Activated naive CD4-positive, alpha-beta T cell treated with anti-CD3 and anti-CD28 coated beads, Interleukin-2, amount 50 U/mL, for 72 hours (primary cell): ENCODE data around the gene FCRL6. TPM values are rescaled to one million over a fixed set of nuclear protein-coding genes. Genes with fewer than 3 reads are reported as not detected.

Experiments
- ATAC-seq, 2 donors: fragments of 150-1000 bp; cut with Tn5 transposase; 2 replicates each; pipeline ENCODE4 v1.10.0; 2021; ENCODE audit warnings: mild to moderate bottlenecking in 2 of 2, moderate library complexity in 2 of 2
- DNase-seq, 2 donors: peaks; one replicate each; pipeline ENCODE4 v3.0.0; 2021 to 2022; ENCODE audit warnings: low spot score in 2 of 2
- H3K27ac Mint-ChIP-seq, 2 donors: one replicate each; pipeline ENCODE4 v1.8.0; 2022; ENCODE audit warnings: mild to moderate bottlenecking in 2 of 2, mixed read lengths in 2 of 2
- H3K36me3 Mint-ChIP-seq, 2 donors: one replicate each; pipeline ENCODE4 v1.8.0; 2022; ENCODE audit warnings: mixed read lengths in 2 of 2
- H3K9me3 Mint-ChIP-seq, 2 donors: one replicate each; pipeline ENCODE4 v1.8.0; 2022; ENCODE audit warnings: mixed read lengths in 2 of 2
- total RNA-seq, 2 donors: library from RNA; stranded (reverse); gene quantifications; one replicate each; pipeline ENCODE4 v1.2.3, GENCODE V29; 2022

FCRL6 gene
- total RNA-seq, 2 donors from 2014 or later = not detected

DNA sequence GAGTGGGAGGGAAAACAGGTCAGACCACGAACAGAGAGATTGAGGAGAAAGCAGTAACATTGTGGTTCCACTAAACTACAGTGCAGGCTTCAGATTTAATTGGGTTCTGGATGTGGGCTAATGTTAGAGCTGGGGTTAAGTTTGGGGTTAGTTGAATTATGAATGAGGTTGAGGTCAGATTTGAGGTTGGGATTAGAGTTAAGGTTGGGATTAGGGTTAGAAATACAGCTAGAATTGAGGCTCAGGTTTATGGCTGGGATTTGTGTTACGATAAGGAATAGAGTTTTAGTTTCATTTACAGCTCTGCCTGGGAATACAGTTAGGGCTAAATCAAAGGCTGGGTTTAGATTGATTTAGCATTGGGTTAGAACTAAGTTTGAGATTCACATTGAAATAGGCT lies 62.1 kb downstream of the FCRL6 start:
- Mint-ChIP-seq H3K36me3 (no peaks in the 10 kb centered on the region), H3K27ac (no peak overlapping the region), H3K9me3 (no peaks in the 10 kb centered on the region)
- ATAC-seq (no peak), DNase-seq (no peak)

Other genes with a start within 250 kb of the FCRL6 start
- gene APCS, start 214.5 kb upstream of the FCRL6 start, total RNA-seq = not detected
- not detected for gene CRP, start 87.8 kb upstream of the FCRL6 start, total RNA-seq
- 10 to 100 TPM; 16.8 to 24.4 TPM for gene DUSP23, start 21.4 kb upstream of the FCRL6 start, total RNA-seq
- under 1 TPM in 1 of 2 donors, not detected in 1; 0.21 TPM for gene SLAMF8, start 24.5 kb downstream of the FCRL6 start, total RNA-seq
- under 1 TPM in 1 of 2 donors, not detected in 1; 0.18 TPM for gene VSIG8, start 60.3 kb downstream of the FCRL6 start, total RNA-seq
- 1 to 10 TPM; 1.2 to 2.8 TPM for gene CFAP45, start 97.8 kb downstream of the FCRL6 start, total RNA-seq
- gene TAGLN2, start 123.1 kb downstream of the FCRL6 start, total RNA-seq = 100 to 1,000 TPM; 391 to 559 TPM
- gene IGSF9, start 143.3 kb downstream of the FCRL6 start, total RNA-seq = not detected
- not detected for gene SLAMF9, start 151.9 kb downstream of the FCRL6 start, total RNA-seq
- 1 to 10 TPM; 3.6 to 5.3 TPM for gene PIGM, start 229.6 kb downstream of the FCRL6 start, total RNA-seq